Middle frontal gyrus (tissue), 1 donor: ENCODE results near the gene PGK1.

Source experiments
- DNase-seq: peaks from one replicate; pipeline ENCODE4 v3.0.0-alpha.2; 2015; ENCODE audit warnings: low spot score; ENCODE audit errors: extremely low spot score

Gene PGK1

DNA sequence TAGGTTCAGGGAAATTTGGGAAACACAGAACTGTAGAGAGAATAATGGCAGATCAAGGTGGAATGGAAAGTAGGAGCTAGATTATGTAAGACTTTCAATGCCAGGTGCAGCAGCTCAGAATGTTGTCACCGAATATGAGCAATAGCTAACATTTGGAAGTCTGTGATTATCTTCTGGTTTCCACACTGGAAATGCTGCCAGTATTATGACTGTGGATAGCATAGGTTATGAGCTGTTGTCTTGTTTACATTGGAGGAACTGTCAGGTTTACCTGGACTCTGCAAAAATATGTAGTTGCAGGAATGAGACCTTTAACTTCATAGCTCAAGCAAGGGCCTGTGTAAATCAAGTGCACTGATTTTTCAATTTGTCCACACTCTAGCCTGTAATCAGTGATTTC is 61.4 kb downstream of the PGK1 start:
- DNase-seq: no peak

DNA sequence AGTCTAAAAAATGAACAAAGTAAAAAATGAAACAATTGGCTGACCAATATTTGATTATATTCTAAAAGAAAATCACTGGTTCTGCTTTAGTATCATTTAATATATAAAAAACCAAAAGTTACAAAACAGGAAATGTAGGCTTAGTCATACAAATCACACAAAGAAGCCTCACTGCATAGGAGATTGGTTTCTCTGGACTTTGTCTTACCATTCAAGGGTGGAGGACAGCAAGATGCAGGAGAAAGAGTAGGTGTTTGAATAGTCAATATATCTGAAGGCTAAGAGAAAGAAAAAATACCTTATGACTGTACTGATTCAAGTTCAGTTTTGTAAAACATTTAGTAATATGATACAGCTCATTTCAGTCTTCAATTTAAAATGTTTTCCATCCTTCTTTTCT is 64.0 kb downstream of the PGK1 start:
- no peak for DNase-seq
